Measurements from ENCODE around the gene PEX26.

GRCh38 chr22:18075101-18075719 is 2.6 kb upstream of the PEX26 start:
- TF ChIP-seq, protein P1, sequence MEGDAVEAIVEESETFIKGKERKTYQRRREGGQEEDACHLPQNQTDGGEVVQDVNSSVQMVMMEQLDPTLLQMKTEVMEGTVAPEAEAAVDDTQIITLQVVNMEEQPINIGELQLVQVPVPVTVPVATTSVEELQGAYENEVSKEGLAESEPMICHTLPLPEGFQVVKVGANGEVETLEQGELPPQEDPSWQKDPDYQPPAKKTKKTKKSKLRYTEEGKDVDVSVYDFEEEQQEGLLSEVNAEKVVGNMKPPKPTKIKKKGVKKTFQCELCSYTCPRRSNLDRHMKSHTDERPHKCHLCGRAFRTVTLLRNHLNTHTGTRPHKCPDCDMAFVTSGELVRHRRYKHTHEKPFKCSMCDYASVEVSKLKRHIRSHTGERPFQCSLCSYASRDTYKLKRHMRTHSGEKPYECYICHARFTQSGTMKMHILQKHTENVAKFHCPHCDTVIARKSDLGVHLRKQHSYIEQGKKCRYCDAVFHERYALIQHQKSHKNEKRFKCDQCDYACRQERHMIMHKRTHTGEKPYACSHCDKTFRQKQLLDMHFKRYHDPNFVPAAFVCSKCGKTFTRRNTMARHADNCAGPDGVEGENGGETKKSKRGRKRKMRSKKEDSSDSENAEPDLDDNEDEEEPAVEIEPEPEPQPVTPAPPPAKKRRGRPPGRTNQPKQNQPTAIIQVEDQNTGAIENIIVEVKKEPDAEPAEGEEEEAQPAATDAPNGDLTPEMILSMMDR (conservative IDR thresholded peaks at IDR 0.05 in 1 of 2, IDR thresholded peaks at IDR 0.05 in 1 of 2; ENCODE audit: low read depth in 1 of 2, low read length in 2 of 2): no peak
- no peak for TF ChIP-seq EZH2 (IDR thresholded peaks at IDR 0.05; ENCODE audit: low read length, missing control alignments)
